ENCODE data around the gene CDSN. TPM values are rescaled to one million over a fixed set of nuclear protein-coding genes. Genes with fewer than 3 reads are reported as not detected.

Gene CDSN
- total and polyA plus RNA-seq, 3 experiments from 2014 or later: not detected

GRCh38 chr6:31140643-31141042 lies 20.4 kb upstream of the CDSN start:
- Mint-ChIP-seq H3K27ac (no peak overlapping the region), H3K9me3 (no peaks in the 10 kb centered on the region), H3K27me3 (no peaks in the 10 kb centered on the region), H3K36me3 (peaks cover 0 to 25% (median 0%) of the 10 kb centered on the region in 3 donors), H3K4me1 (peaks cover 4 to 6% (median 5%) of the 10 kb centered on the region in 3 donors), H3K4me3 (no peak overlapping the region)
- Histone ChIP-seq H3K4me1 (ENCODE audit: insufficient read depth, low read length) (peaks cover 5% of the 10 kb centered on the region), H3K27me3 (ENCODE audit: insufficient read depth, low read length, poor library complexity, severe bottlenecking) (no peaks in the 10 kb centered on the region), H3K4me3 (ENCODE audit: low read length) (no peak overlapping the region), H3K36me3 (ENCODE audit: insufficient read depth, low read length) (no peaks in the 10 kb centered on the region), H3K27ac (ENCODE audit: low read depth, low read length) (no peak overlapping the region), H3K9me3 (ENCODE audit: low read length) (no peaks in the 10 kb centered on the region)
- POLR2A ChIA-PET: no interaction called here
- CTCF ChIA-PET: interaction anchor here (1.8 to 13.1 kb wide), 3 partner anchors 19 to 227 kb away, joined by 3 to 80 read pairs (median 27); no protein-coding TSS in a partner anchor
- DNase-seq: no peak

GRCh38 chr6:31139599-31139998 lies 19.4 kb upstream of the CDSN start:
- Mint-ChIP-seq H3K4me1 (peaks cover 4 to 6% (median 5%) of the 10 kb centered on the region in 3 donors), H3K36me3 (peaks cover 0 to 17% (median 0%) of the 10 kb centered on the region in 3 donors), H3K4me3 (no peak overlapping the region), H3K9me3 (no peaks in the 10 kb centered on the region), H3K27ac (peak overlapping the region in 1 of 8 donors; percentile 41), H3K27me3 (no peaks in the 10 kb centered on the region)
- Histone ChIP-seq H3K27me3 (ENCODE audit: insufficient read depth, low read length, poor library complexity, severe bottlenecking) (no peaks in the 10 kb centered on the region), H3K9me3 (ENCODE audit: low read length) (no peaks in the 10 kb centered on the region), H3K4me1 (ENCODE audit: insufficient read depth, low read length) (peaks cover 5% of the 10 kb centered on the region), H3K27ac (ENCODE audit: low read depth, low read length) (no peak overlapping the region), H3K4me3 (ENCODE audit: low read length) (no peak overlapping the region), H3K36me3 (ENCODE audit: insufficient read depth, low read length) (no peaks in the 10 kb centered on the region)
- no peak for DNase-seq
- POLR2A ChIA-PET: no interaction called here
- CTCF ChIA-PET: interaction anchor here (1.0 to 13.1 kb wide), 5 partner anchors 10 to 228 kb away, joined by 3 to 80 read pairs (median 10); no protein-coding TSS in a partner anchor

- H3K4me1 ChIP-seq (ENCODE audit: insufficient read depth, low read length): peaks cover 5% of the 10 kb centered on the region
- H3K27me3 ChIP-seq (ENCODE audit: insufficient read depth, low read length, poor library complexity, severe bottlenecking): no peaks in the 10 kb centered on the region
- Mint-ChIP-seq H3K4me3 (peak within 1 kb of the TSS in 2 of 7 donors; percentile 44 to 79), H3K4me1 (peaks cover 4 to 6% (median 5%) of the 10 kb centered on the region in 3 donors), H3K36me3 (peaks cover 0 to 12% (median 0%) of the 10 kb centered on the region in 3 donors), H3K27ac (peak within 1 kb of the TSS in 1 of 8 donors; percentile 41), H3K9me3 (no peaks in the 10 kb centered on the region), H3K27me3 (no peaks in the 10 kb centered on the region)
- CTCF ChIA-PET: interaction anchor here (0.8 to 13.1 kb wide), 7 partner anchors 10 to 228 kb away, joined by 3 to 80 read pairs (median 4); no protein-coding TSS in a partner anchor
- DNase-seq: no peak
- H3K36me3 ChIP-seq (ENCODE audit: insufficient read depth, low read length): no peaks in the 10 kb centered on the region
- H3K27ac ChIP-seq (ENCODE audit: low read depth, low read length): no peak within 1 kb of the TSS
- no peak within 1 kb of the TSS for H3K4me3 ChIP-seq (ENCODE audit: low read length)
- POLR2A ChIA-PET: no interaction called here
- no peaks in the 10 kb centered on the region for H3K9me3 ChIP-seq (ENCODE audit: low read length)
These were observed 18.7 kb upstream of the CDSN start, which contains the start of gene PSORS1C2 for GRCh38 chr6:31138982-31139381. TSS of gene PSORS1C2 (minus strand) at chr6:31139066. CDS start at chr6:31139026, 40 bp downstream.

DNA sequence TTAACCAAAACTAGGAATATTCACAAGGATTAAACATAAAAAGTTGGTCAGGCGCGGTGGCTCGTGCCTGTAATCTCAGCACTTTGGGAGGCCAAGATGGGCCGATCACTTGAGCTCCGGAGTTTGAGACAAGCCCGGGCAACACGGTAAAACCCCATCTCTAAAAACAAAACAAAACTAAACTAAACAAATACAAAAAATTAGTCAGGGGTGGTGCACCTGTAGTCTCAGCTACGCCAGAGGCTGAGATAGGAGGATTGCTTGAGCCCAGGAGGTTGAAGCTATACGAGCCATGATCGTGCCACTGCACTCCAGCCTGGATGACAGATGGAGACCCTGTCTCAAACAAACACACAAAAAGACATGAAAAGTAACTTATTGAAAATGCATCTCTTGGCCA lies 15.5 kb upstream of the CDSN start:
- peaks cover 4 to 6% (median 5%) of the 10 kb centered on the region in 3 donors for H3K4me1 Mint-ChIP-seq
- no peaks in the 10 kb centered on the region for H3K36me3 Mint-ChIP-seq
- CTCF ChIA-PET: interaction anchor here (1.9 to 13.1 kb wide), 3 partner anchors 12 to 232 kb away, joined by 6 to 80 read pairs (median 27); no protein-coding TSS in a partner anchor
- no peaks in the 10 kb centered on the region for H3K9me3 ChIP-seq (ENCODE audit: low read length)
- peaks cover 5% of the 10 kb centered on the region for H3K4me1 ChIP-seq (ENCODE audit: insufficient read depth, low read length)
- no peak overlapping the region for H3K27ac Mint-ChIP-seq
- H3K4me3 ChIP-seq (ENCODE audit: low read length): no peak overlapping the region
- POLR2A ChIA-PET: no interaction called here
- H3K4me3 Mint-ChIP-seq: no peak overlapping the region
- H3K27ac ChIP-seq (ENCODE audit: low read depth, low read length): no peak overlapping the region
- H3K9me3 Mint-ChIP-seq: no peaks in the 10 kb centered on the region
- H3K27me3 Mint-ChIP-seq: peaks cover 0 to 2% of the 10 kb centered on the region in 2 donors
- no peaks in the 10 kb centered on the region for H3K36me3 ChIP-seq (ENCODE audit: insufficient read depth, low read length)
- no peak for DNase-seq
- H3K27me3 ChIP-seq (ENCODE audit: insufficient read depth, low read length, poor library complexity, severe bottlenecking): peaks cover 4% of the 10 kb centered on the region

GRCh38 chr6:31132806-31133205 lies 12.6 kb upstream of the CDSN start:
- Mint-ChIP-seq H3K4me1 (peaks cover 11% of the 10 kb centered on the region in 3 donors), H3K27me3 (peaks cover 5 to 7% of the 10 kb centered on the region in 2 donors), H3K9me3 (no peaks in the 10 kb centered on the region), H3K27ac (no peak overlapping the region), H3K4me3 (no peak overlapping the region), H3K36me3 (no peaks in the 10 kb centered on the region)
- H3K4me1 ChIP-seq (ENCODE audit: insufficient read depth, low read length): peaks cover 4% of the 10 kb centered on the region
- no peaks in the 10 kb centered on the region for H3K9me3 ChIP-seq (ENCODE audit: low read length)
- ChIA-PET CTCF (interaction anchor here (0.7 to 13.1 kb wide), 3 partner anchors 46 to 235 kb away, joined by 3 to 80 read pairs (median 4); no protein-coding TSS in a partner anchor), POLR2A (no interaction called here)
- no peak overlapping the region for H3K27ac ChIP-seq (ENCODE audit: low read depth, low read length)
- H3K36me3 ChIP-seq (ENCODE audit: insufficient read depth, low read length): no peaks in the 10 kb centered on the region
- H3K4me3 ChIP-seq (ENCODE audit: low read length): no peak overlapping the region
- no peak for DNase-seq
- peaks cover 4% of the 10 kb centered on the region for H3K27me3 ChIP-seq (ENCODE audit: insufficient read depth, low read length, poor library complexity, severe bottlenecking)

DNA sequence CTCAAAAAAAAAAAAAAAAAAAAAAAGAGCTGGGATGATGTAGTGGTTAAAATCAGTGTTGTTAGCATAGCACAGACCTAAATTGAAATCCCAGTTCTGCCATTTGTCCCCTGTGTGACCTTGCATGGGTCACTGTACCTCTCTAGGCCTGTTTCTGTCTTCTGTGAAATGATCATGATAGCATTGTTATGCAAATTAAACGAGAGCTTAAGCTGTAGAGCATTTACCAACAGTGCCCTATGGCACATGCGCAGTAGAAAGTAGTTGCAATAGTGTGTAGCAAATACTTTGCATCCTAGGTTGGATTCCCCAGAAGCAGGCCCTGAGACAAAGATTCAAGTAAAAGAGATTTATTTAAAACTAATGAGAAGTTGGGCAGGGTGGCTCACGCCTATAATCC lies 11.3 kb upstream of the CDSN start:
- ChIA-PET CTCF (interaction anchor here (13.1 kb wide), 1 partner anchor 236 kb away, joined by 80 read pairs; no protein-coding TSS in a partner anchor), POLR2A (interaction anchor here (0.7 kb wide), 1 partner anchor 79 kb away, joined by 6 read pairs; no protein-coding TSS in a partner anchor)
- H3K9me3 ChIP-seq (ENCODE audit: low read length): no peaks in the 10 kb centered on the region
- H3K36me3 ChIP-seq (ENCODE audit: insufficient read depth, low read length): no peaks in the 10 kb centered on the region
- no peak for DNase-seq
- no peaks in the 10 kb centered on the region for H3K36me3 Mint-ChIP-seq
- no peak overlapping the region for H3K27ac ChIP-seq (ENCODE audit: low read depth, low read length)
- peaks cover 4% of the 10 kb centered on the region for H3K27me3 ChIP-seq (ENCODE audit: insufficient read depth, low read length, poor library complexity, severe bottlenecking)
- no peaks in the 10 kb centered on the region for H3K4me1 ChIP-seq (ENCODE audit: insufficient read depth, low read length)
- no peaks in the 10 kb centered on the region for H3K9me3 Mint-ChIP-seq
- H3K4me1 Mint-ChIP-seq: peaks cover 6 to 7% (median 6%) of the 10 kb centered on the region in 3 donors
- H3K4me3 ChIP-seq (ENCODE audit: low read length): no peak overlapping the region
- H3K27ac Mint-ChIP-seq: peak overlapping the region in 1 of 8 donors; percentile 52
- peaks cover 5 to 7% of the 10 kb centered on the region in 2 donors for H3K27me3 Mint-ChIP-seq
- no peak overlapping the region for H3K4me3 Mint-ChIP-seq

- Histone ChIP-seq H3K4me1 (ENCODE audit: insufficient read depth, low read length) (no peaks in the 10 kb centered on the region), H3K27ac (ENCODE audit: low read depth, low read length) (no peak overlapping the region), H3K27me3 (ENCODE audit: insufficient read depth, low read length, poor library complexity, severe bottlenecking) (peaks cover 4% of the 10 kb centered on the region), H3K4me3 (ENCODE audit: low read length) (no peak overlapping the region), H3K9me3 (ENCODE audit: low read length) (no peaks in the 10 kb centered on the region), H3K36me3 (ENCODE audit: insufficient read depth, low read length) (no peaks in the 10 kb centered on the region)
- CTCF ChIA-PET: interaction anchor here (2.3 to 13.1 kb wide), 2 partner anchors 62 to 237 kb away, joined by 5 to 80 read pairs; no protein-coding TSS in a partner anchor
- peaks cover 5 to 7% of the 10 kb centered on the region in 2 donors for H3K27me3 Mint-ChIP-seq
- no peaks in the 10 kb centered on the region for H3K9me3 Mint-ChIP-seq
- no peak overlapping the region for H3K27ac Mint-ChIP-seq
- POLR2A ChIA-PET: interaction anchor here (0.7 kb wide), 1 partner anchor 28 kb away, joined by 3 read pairs; no protein-coding TSS in a partner anchor
- no peak overlapping the region for H3K4me3 Mint-ChIP-seq
- no peaks in the 10 kb centered on the region for H3K36me3 Mint-ChIP-seq
- no peak for DNase-seq
- peaks cover 6 to 7% (median 6%) of the 10 kb centered on the region in 3 donors for H3K4me1 Mint-ChIP-seq
These were observed 10.5 kb upstream of the CDSN start for GRCh38 chr6:31130751-31131150.

- H3K27ac ChIP-seq (ENCODE audit: low read depth, low read length): no peak overlapping the region
- no peak overlapping the region for H3K4me3 ChIP-seq (ENCODE audit: low read length)
- Mint-ChIP-seq H3K4me3 (no peak overlapping the region), H3K27me3 (peaks cover 5 to 7% of the 10 kb centered on the region in 2 donors), H3K4me1 (peaks cover 6 to 7% (median 6%) of the 10 kb centered on the region in 3 donors), H3K9me3 (no peaks in the 10 kb centered on the region), H3K27ac (no peak overlapping the region), H3K36me3 (no peaks in the 10 kb centered on the region)
- H3K9me3 ChIP-seq (ENCODE audit: low read length): no peaks in the 10 kb centered on the region
- H3K27me3 ChIP-seq (ENCODE audit: insufficient read depth, low read length, poor library complexity, severe bottlenecking): peaks cover 4% of the 10 kb centered on the region
- DNase-seq: no peak
- no peaks in the 10 kb centered on the region for H3K36me3 ChIP-seq (ENCODE audit: insufficient read depth, low read length)
- H3K4me1 ChIP-seq (ENCODE audit: insufficient read depth, low read length): no peaks in the 10 kb centered on the region
- CTCF ChIA-PET: interaction anchor here (0.9 to 2.3 kb wide), 9 partner anchors 9 to 216 kb away, joined by 3 to 10 read pairs (median 4); partner anchors contain the start of genes PSORS1C1, PSORS1C2 and VARS2
- POLR2A ChIA-PET: no interaction called here
These were observed 8.9 kb upstream of the CDSN start for GRCh38 chr6:31129130-31129529.

All from CD8-positive, alpha-beta memory T cell (primary cell).